Activated CD4-positive, alpha-beta memory T cell treated with anti-CD3 and anti-CD28 coated beads, Interleukin-2, amount 10 ng/mL, durations not matched to agents 7 days and 5 days (primary cell): ENCODE results near the gene DYNLT5. TPM values are rescaled to one million over a fixed set of nuclear protein-coding genes. Genes with fewer than 3 reads are reported as not detected.
"Not testable (repeated sequence)": the region's sequence is repeated elsewhere in the genome, so short reads cannot be mapped to it uniquely, and the experiment has no call there.

Experiments
- CTCF ChIA-PET: fragments of 350-600 bp; sonication (Branson Sonifier 250); formaldehyde crosslinking; loops from one replicate; lab custom pipeline; 2021; ENCODE audit warnings: antibody characterized with exemption, inconsistent platforms; lab: Charles Lee
- POLR2A ChIA-PET: fragments of 350-600 bp; sonication (Branson Sonifier 250); formaldehyde crosslinking; loops from one replicate; lab custom pipeline; 2021; ENCODE audit warnings: antibody characterized with exemption; lab: Charles Lee
- DNase-seq: peaks from one replicate; pipeline ENCODE4 v3.0.0-alpha.2; 2020
- H3K27ac Mint-ChIP-seq: one replicate; pipeline ENCODE4 v1.8.0; 2021; ENCODE audit warnings: mild to moderate bottlenecking, mixed read lengths
- H3K27me3 Mint-ChIP-seq: one replicate; pipeline ENCODE4 v1.8.0; 2021; ENCODE audit warnings: mixed read lengths
- H3K36me3 Mint-ChIP-seq: one replicate; pipeline ENCODE4 v1.8.0; 2021; ENCODE audit warnings: low read depth, mixed read lengths
- H3K4me1 Mint-ChIP-seq: one replicate; pipeline ENCODE4 v1.8.0; 2021; ENCODE audit warnings: mixed read lengths
- H3K4me3 Mint-ChIP-seq: one replicate; pipeline ENCODE4 v1.8.0; 2021; ENCODE audit warnings: mild to moderate bottlenecking, mixed read lengths
- H3K9me3 Mint-ChIP-seq: one replicate; pipeline ENCODE4 v1.8.0; 2021; ENCODE audit warnings: mixed read lengths
- total RNA-seq, 2 experiments: library from RNA; stranded (reverse); gene quantifications; one replicate each; pipeline ENCODE4 v1.2.3, GENCODE V29; 2021

DYNLT5 gene
- total RNA-seq, 2 experiments from 2014 or later, result not detected

- CTCF ChIA-PET, result interaction anchor here (0.6 kb wide), 1 partner anchor 659 kb away, joined by 3 read pairs; no protein-coding TSS in a partner anchor
- POLR2A ChIA-PET, result interaction anchor here (0.7 kb wide), 1 partner anchor 18 kb away, joined by 3 read pairs; no protein-coding TSS in a partner anchor
Observed at GRCh38 chr1:66731170-66731865, 20.9 kb upstream of the DYNLT5 start.

GRCh38 chr1:66732407-66733166 lies 19.7 kb upstream of the DYNLT5 start:
- ChIA-PET CTCF (interaction anchor here (1.0 to 1.8 kb wide), 3 partner anchors 32 to 489 kb away, joined by 3 to 5 read pairs (median 5); no protein-coding TSS in a partner anchor), POLR2A (interaction anchor here (0.7 to 2.0 kb wide), 6 partner anchors 13 to 382 kb away, joined by 3 to 6 read pairs (median 3); partner anchors contain the start of gene SLC35D1)
- Mint-ChIP-seq H3K27ac (peak overlapping the region; percentile 57), H3K4me3 (no peak overlapping the region), H3K9me3 (no peaks in the 10 kb centered on the region), H3K36me3 (peaks cover 4% of the 10 kb centered on the region), H3K27me3 (no peaks in the 10 kb centered on the region), H3K4me1 (peaks cover 42% of the 10 kb centered on the region)
- DNase-seq, result no peak

More at GRCh38 chr1:66731170-66731865, 20.9 kb upstream of the DYNLT5 start:
- Mint-ChIP-seq H3K4me3 (no peak overlapping the region), H3K4me1 (peaks cover 45% of the 10 kb centered on the region), H3K27me3 (peaks cover 1% of the 10 kb centered on the region), H3K27ac (no peak overlapping the region), H3K36me3 (peaks cover 4% of the 10 kb centered on the region), H3K9me3 (no peaks in the 10 kb centered on the region)
- DNase-seq, result no peak

GRCh38 chr1:66733348-66734017 lies 18.8 kb upstream of the DYNLT5 start:
- Mint-ChIP-seq H3K36me3 (peaks cover 4% of the 10 kb centered on the region), H3K27ac (peak overlapping the region; percentile 57), H3K4me3 (no peak overlapping the region), H3K9me3 (no peaks in the 10 kb centered on the region), H3K4me1 (peaks cover 44% of the 10 kb centered on the region), H3K27me3 (no peaks in the 10 kb centered on the region)
- no peak for DNase-seq
- ChIA-PET CTCF (interaction anchor here (1.3 to 1.8 kb wide), 3 partner anchors 8 to 490 kb away, joined by 4 to 5 read pairs (median 5); no protein-coding TSS in a partner anchor), POLR2A (interaction anchor here (1.0 to 2.0 kb wide), 3 partner anchors 20 to 321 kb away, joined by 3 to 6 read pairs (median 5); partner anchors contain the start of gene SLC35D1)

GRCh38 chr1:66734531-66734930 lies 17.7 kb upstream of the DYNLT5 start:
- CTCF ChIA-PET, result interaction anchor here (1.5 kb wide), 1 partner anchor 9 kb away, joined by 4 read pairs; no protein-coding TSS in a partner anchor
- H3K9me3 Mint-ChIP-seq, result not testable (repeated sequence)

GRCh38 chr1:66737836-66738235 lies 14.4 kb upstream of the DYNLT5 start:
- H3K36me3 Mint-ChIP-seq, result peaks cover 4% of the 10 kb centered on the region
- ChIA-PET CTCF (interaction anchor here (2.3 kb wide), 1 partner anchor 12 kb away, joined by 18 read pairs; no protein-coding TSS in a partner anchor), POLR2A (interaction anchor here (1.0 to 1.6 kb wide), 2 partner anchors 9 to 13 kb away, joined by 3 to 4 read pairs; no protein-coding TSS in a partner anchor)
- DNase-seq, result no peak
- no peaks in the 10 kb centered on the region for H3K27me3 Mint-ChIP-seq
- H3K27ac Mint-ChIP-seq, result no peak overlapping the region
- no peak overlapping the region for H3K4me3 Mint-ChIP-seq
- peaks cover 5% of the 10 kb centered on the region for H3K9me3 Mint-ChIP-seq
- peaks cover 20% of the 10 kb centered on the region for H3K4me1 Mint-ChIP-seq

More at GRCh38 chr1:66734531-66734930, 17.7 kb upstream of the DYNLT5 start:
- DNase-seq, H3K27ac Mint-ChIP-seq, H3K4me3 Mint-ChIP-seq, H3K36me3 Mint-ChIP-seq, H3K27me3 Mint-ChIP-seq: not testable (repeated sequence)
- peaks cover 40% of the 10 kb centered on the region for H3K4me1 Mint-ChIP-seq
- POLR2A ChIA-PET, result interaction anchor here (1.5 kb wide), 1 partner anchor 19 kb away, joined by 5 read pairs; no protein-coding TSS in a partner anchor

- ChIA-PET POLR2A (interaction anchor here (1.2 kb wide), 1 partner anchor 10 kb away, joined by 3 read pairs; no protein-coding TSS in a partner anchor), CTCF (interaction anchor here (0.6 to 2.3 kb wide), 2 partner anchors 14 to 640 kb away, joined by 3 to 18 read pairs; no protein-coding TSS in a partner anchor)
- Mint-ChIP-seq H3K9me3 (peaks cover 6% of the 10 kb centered on the region), H3K27me3 (peaks cover 5% of the 10 kb centered on the region), H3K4me1 (peaks cover 11% of the 10 kb centered on the region), H3K4me3 (no peak overlapping the region), H3K36me3 (peaks cover 5% of the 10 kb centered on the region), H3K27ac (no peak overlapping the region)
- no peak for DNase-seq
Observed at GRCh38 chr1:66739401-66740157, 12.7 kb upstream of the DYNLT5 start.

- peaks cover 5% of the 10 kb centered on the region for H3K36me3 Mint-ChIP-seq
- H3K9me3 Mint-ChIP-seq, result peaks cover 6% of the 10 kb centered on the region
- no peak for DNase-seq
- POLR2A ChIA-PET, result no interaction called here
- H3K4me1 Mint-ChIP-seq, result no peaks in the 10 kb centered on the region
- no peak overlapping the region for H3K27ac Mint-ChIP-seq
- CTCF ChIA-PET, result no interaction called here
- no peak overlapping the region for H3K4me3 Mint-ChIP-seq
- H3K27me3 Mint-ChIP-seq, result peaks cover 44% of the 10 kb centered on the region
Observed at GRCh38 chr1:66745451-66745850, 6.8 kb upstream of the DYNLT5 start.

GRCh38 chr1:66747501-66747900 lies 4.8 kb upstream of the DYNLT5 start:
- no peak for DNase-seq
- POLR2A ChIA-PET, result interaction anchor here (1.5 kb wide), 1 partner anchor 10 kb away, joined by 4 read pairs; no protein-coding TSS in a partner anchor
- H3K27ac Mint-ChIP-seq, result no peak overlapping the region
- H3K4me1 Mint-ChIP-seq, result peaks cover 6% of the 10 kb centered on the region
- CTCF ChIA-PET, result no interaction called here
- peaks cover 3% of the 10 kb centered on the region for H3K9me3 Mint-ChIP-seq
- peaks cover 3% of the 10 kb centered on the region for H3K36me3 Mint-ChIP-seq
- H3K4me3 Mint-ChIP-seq, result no peak overlapping the region
- peaks cover 61% of the 10 kb centered on the region for H3K27me3 Mint-ChIP-seq

GRCh38 chr1:66750577-66750976 lies 1.7 kb upstream of the DYNLT5 start:
- ChIA-PET POLR2A (interaction anchor here (1.0 kb wide), 1 partner anchor 13 kb away, joined by 3 read pairs; no protein-coding TSS in a partner anchor), CTCF (interaction anchor here (1.3 kb wide), 1 partner anchor 24 kb away, joined by 3 read pairs; no protein-coding TSS in a partner anchor)
- Mint-ChIP-seq H3K36me3 (no peaks in the 10 kb centered on the region), H3K9me3 (no peaks in the 10 kb centered on the region), H3K4me3 (no peak overlapping the region), H3K27me3 (peaks cover 68% of the 10 kb centered on the region), H3K4me1 (peaks cover 11% of the 10 kb centered on the region), H3K27ac (no peak overlapping the region)
- DNase-seq, result no peak

GRCh38 chr1:66751160-66751559 lies 1.1 kb upstream of the DYNLT5 start:
- Mint-ChIP-seq H3K27me3 (peaks cover 67% of the 10 kb centered on the region), H3K4me1 (peaks cover 11% of the 10 kb centered on the region), H3K4me3 (no peak overlapping the region), H3K36me3 (no peaks in the 10 kb centered on the region), H3K9me3 (no peaks in the 10 kb centered on the region), H3K27ac (no peak overlapping the region)
- CTCF ChIA-PET, result interaction anchor here (1.3 kb wide), 1 partner anchor 25 kb away, joined by 3 read pairs; no protein-coding TSS in a partner anchor
- POLR2A ChIA-PET, result interaction anchor here (1.0 kb wide), 1 partner anchor 14 kb away, joined by 3 read pairs; no protein-coding TSS in a partner anchor
- no peak for DNase-seq

- Mint-ChIP-seq H3K4me1 (peaks cover 11% of the 10 kb centered on the region), H3K36me3 (no peaks in the 10 kb centered on the region), H3K27me3 (peaks cover 60% of the 10 kb centered on the region), H3K27ac (no peak overlapping the region), H3K4me3 (peak overlapping the region; percentile 35), H3K9me3 (no peaks in the 10 kb centered on the region)
- no peak for DNase-seq
- ChIA-PET POLR2A (interaction anchor here (1.1 kb wide), 1 partner anchor 19 kb away, joined by 5 read pairs; no protein-coding TSS in a partner anchor), CTCF (interaction anchor here (1.4 to 2.1 kb wide), 3 partner anchors 14 to 27 kb away, joined by 4 to 7 read pairs (median 5); no protein-coding TSS in a partner anchor)
Observed at GRCh38 chr1:66752671-66753371, 562 bp downstream of the DYNLT5 start.
